ENCODE measurements around the gene CLMP. TPM values are rescaled to one million over a fixed set of nuclear protein-coding genes. Genes with fewer than 3 reads are reported as not detected.

The CLMP gene
- polyA plus RNA-seq = 2.7 to 5.4 TPM (median 3.1 TPM) in 3 replicates
- 7.0 TPM for polyA plus RNA-seq (2011; ENCODE audit: low read depth)
- 1.7 and 2.8 TPM in 2 replicates for polyA plus RNA-seq (2011; cell fraction: cytosol; rRNA removed)
- 2.2 and 4.6 TPM in 2 replicates for polyA plus RNA-seq (2011; cell fraction: nucleus; rRNA removed)
- 1.8 and 2.8 TPM in 2 replicates for polyA plus RNA-seq (2012; ENCODE audit: low replicate concordance)
- polyA minus RNA-seq = 6.3 to 11.2 TPM (median 9.6 TPM) in 3 replicates
- polyA minus RNA-seq (2011; cell fraction: cytosol; rRNA and poly(A)+ RNA removed) = 2.5 TPM
- polyA minus RNA-seq (2011; cell fraction: nucleus; rRNA and poly(A)+ RNA removed) = 1.9 and 5.5 TPM in 2 replicates

GRCh38 chr11:123195188-123196059 lies at the start of gene CLMP:
Gene CLMP (minus strand): TSS chr11:123195248. CDS start chr11:123194940, 308 bp downstream.
- no peak for DNase-seq (ENCODE audit: low read depth, low spot score)
- Histone ChIP-seq H3K9me1 (ENCODE audit: control insufficient read depth, extremely low read depth, insufficient read depth, low read length) (no peaks in the 10 kb centered on the region), H3K9me3 (ENCODE audit: control insufficient read depth, low read depth, low read length) (no peaks in the 10 kb centered on the region), H3K27ac (ENCODE audit: control insufficient read depth, insufficient read depth, low read length) (peak within 1 kb of the TSS; percentile 38), H3K4me3 (ENCODE audit: control insufficient read depth in 2 of 3, extremely low read depth in 1 of 3, insufficient read depth in 2 of 3, low read depth in 1 of 3, low read length in 3 of 3) (peak within 1 kb of the TSS; percentile 33 to 61 (median 46)), H3K4me1 (ENCODE audit: control insufficient read depth, extremely low read depth, insufficient read depth, low read length) (peaks cover 16% of the 10 kb centered on the region), H3K9ac (ENCODE audit: control insufficient read depth, extremely low read depth, insufficient read depth, low read length) (peak within 1 kb of the TSS; percentile 63), H3K79me2 (ENCODE audit: control insufficient read depth, insufficient read depth, low read length) (no peaks in the 10 kb centered on the region), H4K20me1 (ENCODE audit: control insufficient read depth, extremely low read depth, insufficient read depth, low read length) (no peaks in the 10 kb centered on the region), H3K36me3 (ENCODE audit: control insufficient read depth in 2 of 2, extremely low read depth in 1 of 2, insufficient read depth in 2 of 2, low read length in 2 of 2) (no peaks in the 10 kb centered on the region), H3K4me2 (ENCODE audit: control insufficient read depth, extremely low read depth, insufficient read depth, low read depth, low read length) (peak within 1 kb of the TSS; percentile 67), H2AFZ (ENCODE audit: control insufficient read depth, low read length) (peak within 1 kb of the TSS; percentile 69), H3K27me3 (ENCODE audit: control insufficient read depth, extremely low read depth, insufficient read depth, low read length) (no peaks in the 10 kb centered on the region)
- dilution Hi-C loops (cut with MboI; ENCODE audit: extremely low pct_ligation_motif_present, low sequenced_read_pairs) = no loop called here
- no peak for FAIRE-seq
- no peak for TF ChIP-seq CTCF (optimal IDR thresholded peaks at IDR 0.05 in 1 of 3, IDR thresholded peaks at IDR 0.05 in 1 of 3, conservative IDR thresholded peaks at IDR 0.05 in 1 of 3; ENCODE audit: extremely low read depth in 1 of 3, insufficient read depth in 2 of 3, low read length in 3 of 3)
- peak; percentile 57 for TF ChIP-seq EZH2 (IDR thresholded peaks at IDR 0.05; ENCODE audit: low read length)

- no peak overlapping the region for H3K27ac ChIP-seq (ENCODE audit: control insufficient read depth, insufficient read depth, low read length)
- H2AFZ ChIP-seq (ENCODE audit: control insufficient read depth, low read length) = no peak overlapping the region
- H3K4me2 ChIP-seq (ENCODE audit: control insufficient read depth, extremely low read depth, insufficient read depth, low read depth, low read length) = no peak overlapping the region
- H3K4me3 ChIP-seq (ENCODE audit: control insufficient read depth in 2 of 3, extremely low read depth in 1 of 3, insufficient read depth in 2 of 3, low read depth in 1 of 3, low read length in 3 of 3) = no peak overlapping the region
- H3K4me1 ChIP-seq (ENCODE audit: control insufficient read depth, extremely low read depth, insufficient read depth, low read length) = peaks cover 6% of the 10 kb centered on the region
- FAIRE-seq (no peak), DNase-seq (ENCODE audit: low read depth, low spot score) (no peak)
- no peaks in the 10 kb centered on the region for H3K36me3 ChIP-seq (ENCODE audit: control insufficient read depth in 2 of 2, extremely low read depth in 1 of 2, insufficient read depth in 2 of 2, low read length in 2 of 2)
- no peaks in the 10 kb centered on the region for H3K9me3 ChIP-seq (ENCODE audit: control insufficient read depth, low read depth, low read length)
- TF ChIP-seq EZH2 (IDR thresholded peaks at IDR 0.05; ENCODE audit: low read length) (no peak), CTCF (optimal IDR thresholded peaks at IDR 0.05 in 1 of 3, IDR thresholded peaks at IDR 0.05 in 1 of 3, conservative IDR thresholded peaks at IDR 0.05 in 1 of 3; ENCODE audit: extremely low read depth in 1 of 3, insufficient read depth in 2 of 3, low read length in 3 of 3) (no peak)
- no peaks in the 10 kb centered on the region for H4K20me1 ChIP-seq (ENCODE audit: control insufficient read depth, extremely low read depth, insufficient read depth, low read length)
- no peaks in the 10 kb centered on the region for H3K9me1 ChIP-seq (ENCODE audit: control insufficient read depth, extremely low read depth, insufficient read depth, low read length)
- no peaks in the 10 kb centered on the region for H3K79me2 ChIP-seq (ENCODE audit: control insufficient read depth, insufficient read depth, low read length)
- dilution Hi-C loops (cut with MboI; ENCODE audit: extremely low pct_ligation_motif_present, low sequenced_read_pairs) = no loop called here
- H3K9ac ChIP-seq (ENCODE audit: control insufficient read depth, extremely low read depth, insufficient read depth, low read length) = no peak overlapping the region
- H3K27me3 ChIP-seq (ENCODE audit: control insufficient read depth, extremely low read depth, insufficient read depth, low read length) = no peaks in the 10 kb centered on the region
Observed at GRCh38 chr11:123241874-123242543, 47.0 kb upstream of the CLMP start.

Measured in keratinocyte (primary cell).